ENCODE data around the gene UBLCP1.

DNA sequence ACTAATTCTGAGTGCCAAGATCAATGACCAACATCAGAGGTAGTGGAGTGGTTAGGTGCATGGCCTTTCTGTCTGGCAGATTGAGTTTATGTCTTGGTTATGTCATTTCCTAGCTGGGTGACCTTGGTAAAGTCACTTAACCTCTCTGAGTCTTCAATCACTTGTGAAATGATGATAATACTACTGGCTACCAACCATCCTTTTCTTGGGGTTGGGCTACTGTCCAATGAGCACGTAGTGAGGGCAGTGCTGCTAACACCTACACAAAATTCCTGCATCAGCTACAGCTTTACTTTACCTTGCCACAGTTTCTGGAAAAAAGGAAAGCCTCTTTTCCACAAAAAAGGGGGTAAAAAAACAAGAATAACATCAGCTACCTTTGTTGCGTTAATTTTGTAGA is 54.8 kb downstream of the UBLCP1 start:
- TF ChIP-seq EP300 (IDR thresholded peaks at IDR 0.05) (no peak), POLR2A (IDR thresholded peaks at IDR 0.05) (no peak), POLR2AphosphoS5 (IDR thresholded peaks at IDR 0.05) (no peak)
- TF ChIP-seq, protein P1, sequence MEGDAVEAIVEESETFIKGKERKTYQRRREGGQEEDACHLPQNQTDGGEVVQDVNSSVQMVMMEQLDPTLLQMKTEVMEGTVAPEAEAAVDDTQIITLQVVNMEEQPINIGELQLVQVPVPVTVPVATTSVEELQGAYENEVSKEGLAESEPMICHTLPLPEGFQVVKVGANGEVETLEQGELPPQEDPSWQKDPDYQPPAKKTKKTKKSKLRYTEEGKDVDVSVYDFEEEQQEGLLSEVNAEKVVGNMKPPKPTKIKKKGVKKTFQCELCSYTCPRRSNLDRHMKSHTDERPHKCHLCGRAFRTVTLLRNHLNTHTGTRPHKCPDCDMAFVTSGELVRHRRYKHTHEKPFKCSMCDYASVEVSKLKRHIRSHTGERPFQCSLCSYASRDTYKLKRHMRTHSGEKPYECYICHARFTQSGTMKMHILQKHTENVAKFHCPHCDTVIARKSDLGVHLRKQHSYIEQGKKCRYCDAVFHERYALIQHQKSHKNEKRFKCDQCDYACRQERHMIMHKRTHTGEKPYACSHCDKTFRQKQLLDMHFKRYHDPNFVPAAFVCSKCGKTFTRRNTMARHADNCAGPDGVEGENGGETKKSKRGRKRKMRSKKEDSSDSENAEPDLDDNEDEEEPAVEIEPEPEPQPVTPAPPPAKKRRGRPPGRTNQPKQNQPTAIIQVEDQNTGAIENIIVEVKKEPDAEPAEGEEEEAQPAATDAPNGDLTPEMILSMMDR (IDR thresholded peaks at IDR 0.05) = no peak
